Upper lobe of left lung (tissue), 4 donors: ENCODE results near the gene JAK3.

ENCODE experiments used
- EP300 ChIP-seq, 4 donors: sonication (generic); formaldehyde crosslinking; IDR thresholded peaks; one replicate each; pipeline ENCODE4 v1.5.1; 2017; ENCODE audit warnings: antibody characterized with exemption in 4 of 4, control low read depth in 2 of 4
- POLR2A ChIP-seq, 4 donors: fragments of 450-650 bp; IDR thresholded peaks; one replicate each; pipeline ENCODE4 v1.5.1; 2016 to 2017; ENCODE audit warnings: antibody characterized with exemption in 4 of 4, mild to moderate bottlenecking in 2 of 4
- TF ChIP-seq, protein P1 (sequence below), 6 experiments: fragments of 450-650 bp in 4 of 6; fragments of 200-600 bp in 2 of 6; sonication (generic) in 2 of 6; IDR thresholded peaks; one replicate each; pipeline ENCODE4 v1.5.1; 2016 to 2019; ENCODE audit warnings: antibody characterized with exemption in 6 of 6

DNA sequence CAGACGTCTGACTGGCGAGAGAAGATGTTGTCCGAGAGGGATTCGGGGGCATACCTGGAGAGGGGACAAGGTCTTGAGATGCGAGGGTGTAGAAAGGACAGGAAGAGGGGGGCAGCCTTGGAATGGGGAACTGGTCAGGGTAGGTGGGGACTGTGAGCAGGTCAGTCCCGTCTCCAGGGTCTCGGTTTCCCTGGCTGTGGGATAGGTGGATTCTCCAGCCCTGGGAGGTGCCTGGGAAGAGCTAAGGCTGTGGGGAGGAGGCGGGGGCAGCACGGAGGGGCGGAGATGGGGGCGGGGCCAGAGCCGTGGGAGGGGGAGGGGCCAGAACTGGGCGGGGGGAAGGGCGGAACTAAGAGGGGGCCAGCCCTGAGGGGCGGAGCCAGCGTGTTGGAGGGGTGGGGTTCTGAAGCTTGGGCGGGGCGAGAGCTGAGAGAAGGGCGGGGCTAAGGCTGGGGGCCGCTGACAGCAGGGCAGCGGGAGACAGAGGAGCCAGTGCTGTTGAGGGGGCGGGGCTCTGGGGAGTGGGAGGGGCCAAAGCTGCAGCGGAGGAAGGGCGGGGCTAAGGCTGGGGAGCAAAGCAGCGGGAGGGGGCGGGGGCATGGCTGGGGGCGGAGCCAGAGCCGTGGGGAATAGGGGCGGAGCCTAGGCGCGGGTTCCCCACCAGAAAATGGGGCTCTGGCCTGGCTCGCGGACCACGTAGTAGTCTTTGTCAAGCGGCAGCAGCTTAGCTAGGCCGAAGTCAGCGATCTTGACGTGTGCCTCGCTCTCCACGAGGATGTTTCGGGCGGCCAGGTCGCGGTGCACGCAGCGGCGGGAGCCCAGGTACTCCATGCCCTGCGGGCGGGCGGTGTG is 17.0 kb downstream of the JAK3 start:
- TF ChIP-seq, protein P1, sequence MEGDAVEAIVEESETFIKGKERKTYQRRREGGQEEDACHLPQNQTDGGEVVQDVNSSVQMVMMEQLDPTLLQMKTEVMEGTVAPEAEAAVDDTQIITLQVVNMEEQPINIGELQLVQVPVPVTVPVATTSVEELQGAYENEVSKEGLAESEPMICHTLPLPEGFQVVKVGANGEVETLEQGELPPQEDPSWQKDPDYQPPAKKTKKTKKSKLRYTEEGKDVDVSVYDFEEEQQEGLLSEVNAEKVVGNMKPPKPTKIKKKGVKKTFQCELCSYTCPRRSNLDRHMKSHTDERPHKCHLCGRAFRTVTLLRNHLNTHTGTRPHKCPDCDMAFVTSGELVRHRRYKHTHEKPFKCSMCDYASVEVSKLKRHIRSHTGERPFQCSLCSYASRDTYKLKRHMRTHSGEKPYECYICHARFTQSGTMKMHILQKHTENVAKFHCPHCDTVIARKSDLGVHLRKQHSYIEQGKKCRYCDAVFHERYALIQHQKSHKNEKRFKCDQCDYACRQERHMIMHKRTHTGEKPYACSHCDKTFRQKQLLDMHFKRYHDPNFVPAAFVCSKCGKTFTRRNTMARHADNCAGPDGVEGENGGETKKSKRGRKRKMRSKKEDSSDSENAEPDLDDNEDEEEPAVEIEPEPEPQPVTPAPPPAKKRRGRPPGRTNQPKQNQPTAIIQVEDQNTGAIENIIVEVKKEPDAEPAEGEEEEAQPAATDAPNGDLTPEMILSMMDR (IDR thresholded peaks at IDR 0.05): no peak
- TF ChIP-seq EP300 (IDR thresholded peaks at IDR 0.05) (no peak), POLR2A (IDR thresholded peaks at IDR 0.05) (no peak)
